Loucy (cell line): ENCODE measurements around the gene ST6GALNAC1.

Experiments used
- H2AFZ ChIP-seq: fragments of 200-600 bp; sonication (generic); 2 replicates; pipeline ENCODE4 v1.6.0; 2016; ENCODE audit warnings: antibody characterized with exemption, mild to moderate bottlenecking, low read length, moderate library complexity
- H3F3A ChIP-seq: fragments of 200-600 bp; 2 replicates; pipeline ENCODE4 v1.6.0; 2016; ENCODE audit warnings: antibody characterized with exemption, low read depth, mild to moderate bottlenecking
- H3K27me3 ChIP-seq: fragments of 200-600 bp; sonication (generic); 2 replicates; pipeline ENCODE4 v1.6.1; 2014; ENCODE audit warnings: low read length, mild to moderate bottlenecking; ENCODE audit not compliant: insufficient read depth, poor library complexity, severe bottlenecking
- H3K36me3 ChIP-seq: fragments of 200-600 bp; sonication (generic); 2 replicates; pipeline ENCODE4 v1.6.1; 2016; ENCODE audit warnings: low read length; ENCODE audit not compliant: insufficient read depth
- H3K4me1 ChIP-seq: fragments of 200-600 bp; sonication (generic); 2 replicates; pipeline ENCODE4 v1.5.1; 2014; ENCODE audit warnings: low read length, mild to moderate bottlenecking; ENCODE audit not compliant: insufficient read depth, poor library complexity, severe bottlenecking
- H3K4me2 ChIP-seq: fragments of 200-600 bp; sonication (generic); 2 replicates; pipeline ENCODE4 v1.6.0; 2014; ENCODE audit warnings: antibody characterized with exemption, low read length, low read depth, mild to moderate bottlenecking; ENCODE audit not compliant: poor library complexity, severe bottlenecking
- H3K4me3 ChIP-seq: fragments of 200-600 bp; sonication (generic); 2 replicates; pipeline ENCODE4 v1.5.1; 2014; ENCODE audit warnings: low read length, mild to moderate bottlenecking, mixed read lengths; ENCODE audit not compliant: poor library complexity, severe bottlenecking
- H3K79me2 ChIP-seq: fragments of 200-600 bp; sonication (generic); 2 replicates; pipeline ENCODE4 v1.6.1; 2014; ENCODE audit warnings: low read length; ENCODE audit not compliant: insufficient read depth
- H3K9ac ChIP-seq: fragments of 200-600 bp; sonication (generic); 2 replicates; pipeline ENCODE4 v1.6.0; 2014; ENCODE audit warnings: mild to moderate bottlenecking, low read depth, low read length, moderate library complexity; ENCODE audit not compliant: poor library complexity, severe bottlenecking
- H3K9me2 ChIP-seq: fragments of 200-600 bp; sonication (generic); replicated peaks from 2 replicates; pipeline ENCODE4 v1.6.1; 2016; ENCODE audit warnings: low read depth, low read length, mixed read lengths
- H3K9me3 ChIP-seq: fragments of 200-600 bp; sonication (generic); 2 replicates; pipeline ENCODE4 v1.6.1; 2014; ENCODE audit warnings: mild to moderate bottlenecking, antibody characterized with exemption, low read length, low read depth; ENCODE audit not compliant: insufficient read depth
- H4K20me1 ChIP-seq: fragments of 200-600 bp; sonication (generic); 2 replicates; pipeline ENCODE4 v1.6.0; 2014; ENCODE audit warnings: antibody characterized with exemption, low read length, mild to moderate bottlenecking; ENCODE audit not compliant: insufficient read depth, poor library complexity, severe bottlenecking
- CTCF ChIP-seq: fragments of 200-600 bp; sonication (generic); conservative IDR thresholded peaks from 2 replicates; pipeline ENCODE4 v1.5.1; 2014; ENCODE audit warnings: mild to moderate bottlenecking, antibody characterized with exemption, low read length
- EZH2phosphoT487 ChIP-seq: fragments of 200-600 bp; IDR thresholded peaks from 2 replicates; pipeline ENCODE4 v1.6.1; 2018; ENCODE audit warnings: antibody characterized with exemption, mild to moderate bottlenecking, moderate library complexity, borderline replicate concordance

Gene ST6GALNAC1

DNA sequence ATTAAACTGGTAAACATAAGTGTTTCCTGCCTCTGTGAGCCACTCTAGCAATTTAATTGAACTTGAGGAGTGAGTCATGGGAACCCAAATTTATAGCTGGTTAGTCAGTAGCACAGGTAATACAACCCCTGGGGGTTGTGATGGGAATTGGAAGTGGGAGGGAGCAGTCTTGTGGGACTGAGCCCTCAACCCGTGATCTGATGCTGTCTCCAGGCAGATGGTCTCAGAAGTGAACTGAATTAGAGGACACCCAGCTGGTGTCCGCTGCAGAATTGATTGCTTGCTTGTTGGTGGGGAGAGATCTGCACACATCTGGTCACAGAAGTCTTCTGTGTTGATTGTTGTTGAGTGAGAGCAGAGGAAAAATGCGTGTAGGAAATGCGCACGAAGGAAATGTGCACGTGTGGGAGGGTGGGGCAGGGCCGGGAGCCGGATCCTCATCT lies 50.2 kb downstream of the ST6GALNAC1 start:
- H3F3A ChIP-seq = no peaks in the 10 kb centered on the region
- H3K27me3 ChIP-seq = no peaks in the 10 kb centered on the region
- H3K79me2 ChIP-seq = no peaks in the 10 kb centered on the region
- TF ChIP-seq EZH2phosphoT487 = no peak
- TF ChIP-seq CTCF = no peak
- no peaks in the 10 kb centered on the region for H4K20me1 ChIP-seq
- no peak overlapping the region for H2AFZ ChIP-seq
- no peak overlapping the region for H3K4me3 ChIP-seq
- no peaks in the 10 kb centered on the region for H3K36me3 ChIP-seq
- H3K9me3 ChIP-seq = no peaks in the 10 kb centered on the region
- H3K9ac ChIP-seq = no peak overlapping the region
- no peaks in the 10 kb centered on the region for H3K4me1 ChIP-seq
- H3K9me2 ChIP-seq = no peaks in the 10 kb centered on the region
- H3K4me2 ChIP-seq = no peak overlapping the region

DNA sequence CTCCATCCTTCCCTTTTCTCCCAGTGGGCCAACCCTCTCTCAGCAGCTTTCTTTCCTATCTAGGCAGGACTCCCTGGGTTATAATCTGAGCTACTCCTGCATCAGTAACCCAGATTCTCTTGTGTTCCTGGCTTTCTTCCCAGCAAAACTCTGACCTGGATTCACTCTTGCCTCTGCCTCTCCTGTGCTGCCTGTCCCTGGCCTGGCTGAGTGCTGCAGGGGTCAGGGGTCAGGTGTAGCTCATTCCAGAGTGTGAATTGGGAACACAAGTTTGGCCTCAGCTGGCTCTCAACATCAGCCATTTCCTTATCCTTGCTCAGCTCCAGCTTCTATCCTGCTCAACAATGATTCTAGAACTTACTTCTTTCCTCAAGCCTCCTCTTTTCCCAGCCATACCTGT lies 55.4 kb downstream of the ST6GALNAC1 start:
- Histone ChIP-seq H3K4me1 (no peaks in the 10 kb centered on the region), H3K9me3 (no peaks in the 10 kb centered on the region), H3K36me3 (no peaks in the 10 kb centered on the region), H3K27me3 (no peaks in the 10 kb centered on the region), H2AFZ (no peak overlapping the region), H4K20me1 (no peaks in the 10 kb centered on the region), H3K9me2 (no peaks in the 10 kb centered on the region), H3F3A (no peaks in the 10 kb centered on the region), H3K4me2 (no peak overlapping the region), H3K4me3 (no peak overlapping the region), H3K9ac (no peak overlapping the region), H3K79me2 (no peaks in the 10 kb centered on the region)
- TF ChIP-seq CTCF = no peak
- no peak for TF ChIP-seq EZH2phosphoT487

- Histone ChIP-seq H3K79me2 (no peaks in the 10 kb centered on the region), H3K4me3 (no peak overlapping the region), H3K9me2 (no peaks in the 10 kb centered on the region), H3K4me1 (no peaks in the 10 kb centered on the region), H3K9ac (no peak overlapping the region), H3K27me3 (no peaks in the 10 kb centered on the region), H3K9me3 (no peaks in the 10 kb centered on the region), H3K36me3 (no peaks in the 10 kb centered on the region), H3F3A (no peaks in the 10 kb centered on the region), H2AFZ (no peak overlapping the region), H4K20me1 (no peaks in the 10 kb centered on the region), H3K4me2 (no peak overlapping the region)
- TF ChIP-seq CTCF (no peak), EZH2phosphoT487 (no peak)
Observed at GRCh38 chr17:76586741-76587487, 56.6 kb downstream of the ST6GALNAC1 start.
